ENCODE results near the gene TRPM4.
"Not testable (repeated sequence)": the region's sequence is repeated elsewhere in the genome, so short reads cannot be mapped to it uniquely, and the experiment has no call there.

TRPM4 gene

DNA sequence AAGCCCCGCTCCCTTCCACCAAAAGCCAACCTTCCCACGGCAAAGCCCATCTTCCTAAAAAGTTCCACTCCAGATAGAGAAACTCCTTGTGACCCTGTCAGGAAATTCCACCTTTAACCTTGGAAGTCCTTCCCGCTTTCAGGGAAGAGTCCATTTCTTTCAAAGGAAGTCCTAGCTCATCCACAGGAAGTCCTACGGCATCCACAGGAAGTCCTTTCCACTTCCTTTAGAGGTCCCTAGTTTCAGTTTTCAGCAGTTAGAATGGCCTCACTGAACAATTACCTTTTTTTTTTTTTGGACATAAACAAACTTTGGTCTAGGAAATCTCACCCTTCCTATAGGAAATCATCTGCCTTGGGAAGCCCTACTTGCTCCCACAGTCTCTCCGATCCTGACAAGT is 31.7 kb downstream of the TRPM4 start:
- DNase-seq (ENCODE audit: low read depth in 2 of 2): no peak

- no peak for DNase-seq (ENCODE audit: low read depth in 2 of 2)
These were observed 33.2 kb downstream of the TRPM4 start for GRCh38 chr19:49190781-49191180.

- DNase-seq (ENCODE audit: low read depth in 2 of 2): no peak
These were observed 36.3 kb downstream of the TRPM4 start for GRCh38 chr19:49193822-49194394.

GRCh38 chr19:49194408-49194807 is 36.8 kb downstream of the TRPM4 start:
- DNase-seq (ENCODE audit: low read depth in 2 of 2): no peak

DNA sequence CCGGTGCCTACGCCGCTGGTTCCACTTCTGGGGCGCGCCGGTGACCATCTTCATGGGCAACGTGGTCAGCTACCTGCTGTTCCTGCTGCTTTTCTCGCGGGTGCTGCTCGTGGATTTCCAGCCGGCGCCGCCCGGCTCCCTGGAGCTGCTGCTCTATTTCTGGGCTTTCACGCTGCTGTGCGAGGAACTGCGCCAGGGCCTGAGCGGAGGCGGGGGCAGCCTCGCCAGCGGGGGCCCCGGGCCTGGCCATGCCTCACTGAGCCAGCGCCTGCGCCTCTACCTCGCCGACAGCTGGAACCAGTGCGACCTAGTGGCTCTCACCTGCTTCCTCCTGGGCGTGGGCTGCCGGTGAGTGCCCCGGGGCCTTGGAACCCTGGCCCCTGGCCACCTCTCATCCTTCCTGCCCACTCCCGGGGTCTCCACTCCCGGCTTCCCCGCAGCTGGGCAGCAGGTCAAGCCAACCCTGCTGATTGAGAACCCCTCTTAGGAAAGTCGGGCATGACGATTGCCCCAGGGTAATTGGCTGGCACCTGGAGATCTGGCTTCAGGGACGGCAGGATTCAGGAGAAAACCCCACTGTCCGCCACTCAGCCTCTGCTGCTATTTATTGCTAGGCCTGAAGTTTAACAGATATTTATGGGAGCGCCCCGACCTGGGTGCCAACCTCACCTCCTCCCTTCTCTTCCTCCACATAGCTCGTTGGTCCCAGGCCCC is 39.1 kb downstream of the TRPM4 start:
- no peak for DNase-seq (ENCODE audit: low read depth in 2 of 2)

DNA sequence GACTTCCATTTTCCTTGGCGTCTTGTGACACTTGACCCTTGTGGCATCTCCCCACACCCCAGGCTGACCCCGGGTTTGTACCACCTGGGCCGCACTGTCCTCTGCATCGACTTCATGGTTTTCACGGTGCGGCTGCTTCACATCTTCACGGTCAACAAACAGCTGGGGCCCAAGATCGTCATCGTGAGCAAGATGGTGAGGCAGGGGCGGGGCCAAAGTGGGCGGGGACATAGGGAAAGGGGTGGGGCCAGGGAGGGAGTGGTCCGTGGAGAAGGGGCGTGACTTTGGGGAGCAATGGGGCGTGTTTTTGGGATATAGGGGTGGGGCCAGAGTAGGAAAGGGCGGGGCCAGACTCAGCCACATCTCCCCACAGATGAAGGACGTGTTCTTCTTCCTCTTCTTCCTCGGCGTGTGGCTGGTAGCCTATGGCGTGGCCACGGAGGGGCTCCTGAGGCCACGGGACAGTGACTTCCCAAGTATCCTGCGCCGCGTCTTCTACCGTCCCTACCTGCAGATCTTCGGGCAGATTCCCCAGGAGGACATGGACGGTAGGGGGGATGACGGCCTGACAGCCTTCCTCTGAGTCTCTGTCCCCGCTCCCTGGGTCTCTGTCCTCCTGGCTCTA is 42.8 kb downstream of the TRPM4 start:
- peak in 1 of 2 donors; percentile 8 for DNase-seq (ENCODE audit: low read depth in 2 of 2)

- no peak for DNase-seq (ENCODE audit: low read depth in 2 of 2)
These were observed 43.5 kb downstream of the TRPM4 start for GRCh38 chr19:49201042-49201441.

DNA sequence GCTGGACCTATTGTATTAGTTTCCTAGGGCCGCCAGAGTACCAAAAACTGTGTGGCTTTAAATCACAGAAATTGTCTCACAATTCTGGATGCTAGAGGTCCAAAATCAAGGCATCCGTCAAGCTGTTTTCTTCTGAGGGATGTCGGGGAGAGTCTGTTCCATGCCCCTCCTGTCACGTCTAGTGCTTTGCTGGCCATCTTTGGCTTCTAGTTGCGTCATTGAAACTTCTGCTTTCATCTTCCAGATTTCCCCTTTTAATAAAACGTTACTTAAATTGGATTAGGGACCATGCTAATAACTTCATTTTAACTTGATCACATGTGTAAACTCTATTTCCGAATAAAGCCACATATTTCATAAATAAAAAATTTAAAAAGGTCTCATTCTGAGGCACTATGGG is 47.5 kb downstream of the TRPM4 start:
- DNase-seq (ENCODE audit: low read depth in 2 of 2): no peak

- not testable (repeated sequence) for DNase-seq (ENCODE audit: low read depth in 2 of 2)
These were observed 51.9 kb downstream of the TRPM4 start for GRCh38 chr19:49209502-49209901.

DNA sequence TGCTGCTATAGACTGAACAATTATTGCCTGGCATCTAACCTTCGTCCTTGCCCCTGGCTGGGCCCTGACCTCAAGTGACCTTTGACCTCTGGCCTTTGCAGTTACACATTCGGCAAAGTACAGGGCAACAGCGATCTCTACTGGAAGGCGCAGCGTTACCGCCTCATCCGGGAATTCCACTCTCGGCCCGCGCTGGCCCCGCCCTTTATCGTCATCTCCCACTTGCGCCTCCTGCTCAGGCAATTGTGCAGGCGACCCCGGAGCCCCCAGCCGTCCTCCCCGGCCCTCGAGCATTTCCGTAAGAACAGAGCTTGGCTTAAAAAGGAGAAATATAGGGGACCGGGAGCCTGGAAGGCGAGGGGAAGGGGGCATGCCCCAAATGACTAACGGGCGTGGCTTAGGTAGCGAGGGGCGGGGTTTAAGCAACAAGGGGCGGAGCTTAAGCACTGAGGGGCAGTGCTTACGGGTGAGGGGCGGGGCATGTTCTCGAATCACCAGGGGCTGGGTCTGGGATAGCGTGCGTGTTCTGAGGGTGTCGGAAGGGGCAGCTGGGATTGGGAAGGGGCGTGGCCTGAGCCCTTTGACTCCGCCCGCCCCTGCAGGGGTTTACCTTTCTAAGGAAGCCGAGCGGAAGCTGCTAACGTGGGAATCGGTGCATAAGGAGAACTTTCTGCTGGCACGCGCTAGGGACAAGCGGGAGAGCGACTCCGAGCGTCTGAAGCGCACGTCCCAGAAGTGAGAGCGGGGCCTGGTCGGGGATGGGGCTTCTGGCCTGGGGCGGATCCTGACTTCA is 52.7 kb downstream of the TRPM4 start:
- DNase-seq (ENCODE audit: low read depth in 2 of 2): peak in 1 of 2 donors; percentile 22

GRCh38 chr19:49210901-49211451 is 53.4 kb downstream of the TRPM4 start:
- DNase-seq (ENCODE audit: low read depth in 2 of 2): no peak

DNA sequence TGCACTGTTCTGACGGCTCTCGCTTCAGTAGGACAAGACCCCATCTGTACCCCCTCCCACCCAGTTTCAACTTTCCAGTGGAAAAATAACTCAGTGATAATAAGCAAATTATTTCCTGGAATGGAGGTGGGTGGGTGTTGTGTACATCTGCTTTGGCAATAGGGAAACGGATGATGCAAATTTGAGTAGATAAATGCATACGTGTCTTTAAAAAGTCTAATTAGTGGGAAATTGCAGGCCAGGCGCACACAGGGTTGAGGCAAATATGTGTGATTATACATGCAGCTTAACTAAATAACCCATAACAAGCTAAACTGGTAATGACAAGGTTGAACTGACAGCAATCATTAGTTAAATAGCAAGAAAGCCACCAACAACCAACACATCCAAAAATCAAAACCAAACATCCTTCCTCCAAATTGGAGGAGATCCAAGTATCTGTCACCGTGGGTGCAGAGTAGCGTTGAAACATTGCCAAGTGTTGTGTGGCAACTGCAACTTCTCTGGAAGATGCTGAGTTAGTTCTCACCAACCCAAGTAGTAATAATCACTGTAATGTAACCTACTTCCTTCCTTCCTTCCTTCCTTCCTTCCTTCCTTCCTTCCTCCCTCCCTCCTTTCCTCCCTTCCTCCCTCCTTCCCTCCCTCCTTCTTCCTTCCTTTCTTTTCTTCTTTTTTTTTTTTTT is 54.6 kb downstream of the TRPM4 start:
- DNase-seq (ENCODE audit: low read depth in 2 of 2): no peak

DNA sequence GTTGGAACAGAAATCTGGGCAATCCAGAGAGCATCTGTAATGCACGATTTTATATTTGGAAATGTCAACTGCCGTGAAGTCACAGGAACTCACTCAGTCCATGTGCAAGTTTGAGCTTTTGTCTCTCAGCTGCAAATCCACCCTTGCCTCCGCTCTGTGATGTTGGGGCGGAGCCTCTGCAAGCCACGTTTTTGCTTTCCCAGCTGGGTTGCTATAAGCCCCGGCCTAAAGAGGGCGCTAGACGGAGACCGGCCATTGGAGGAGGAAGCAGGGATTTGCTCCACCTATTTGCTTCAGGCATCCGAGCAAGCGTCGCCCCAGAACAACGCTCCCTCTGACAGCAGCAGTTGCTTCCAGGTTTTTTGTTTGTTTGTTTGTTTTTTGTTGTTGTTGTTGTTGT is 56.2 kb downstream of the TRPM4 start:
- DNase-seq (ENCODE audit: low read depth in 2 of 2): no peak

GRCh38 chr19:49214701-49215100 is 57.1 kb downstream of the TRPM4 start:
- no peak for DNase-seq (ENCODE audit: low read depth in 2 of 2)

- DNase-seq (ENCODE audit: low read depth in 2 of 2): no peak
These were observed 58.5 kb downstream of the TRPM4 start for GRCh38 chr19:49216071-49216470.

DNA sequence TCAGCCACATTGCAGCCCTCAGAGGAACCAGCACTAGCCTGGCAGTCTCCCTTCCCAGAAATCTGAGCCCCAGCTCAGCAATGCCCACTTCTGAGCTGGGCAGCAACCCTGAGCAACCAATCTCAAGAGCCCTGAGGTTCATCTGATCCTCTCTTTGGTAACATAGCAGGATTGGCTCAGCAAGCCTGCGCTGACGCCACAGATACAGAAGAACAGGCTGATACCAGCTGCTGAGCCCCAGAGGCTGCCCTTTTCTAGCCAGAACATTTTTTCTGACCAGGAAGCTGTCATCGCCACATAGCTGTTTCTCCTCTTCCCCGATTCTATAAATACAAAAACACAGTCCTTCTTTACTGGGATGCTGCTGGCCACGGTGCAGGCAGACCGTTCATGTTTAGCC is 59.8 kb downstream of the TRPM4 start:
- DNase-seq (ENCODE audit: low read depth in 2 of 2): no peak

DNA sequence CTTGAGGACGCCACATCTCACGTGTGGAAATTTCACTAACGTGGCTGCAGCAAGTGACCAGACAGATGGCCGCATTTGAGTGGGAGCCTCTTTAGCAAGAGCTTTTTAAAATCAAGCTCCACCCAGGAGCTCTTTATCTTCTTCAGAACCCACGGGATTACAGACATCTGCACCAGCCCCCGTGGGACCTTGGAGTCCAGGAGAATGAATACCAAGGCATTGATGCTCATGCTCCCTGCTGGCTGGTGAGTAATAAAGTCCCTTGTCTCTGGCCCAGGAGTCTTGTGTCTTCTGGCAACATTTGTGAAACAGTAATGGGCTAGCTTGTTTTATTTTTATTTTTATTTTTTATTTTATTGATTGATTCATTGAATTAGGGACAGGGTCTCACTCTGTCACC is 64.4 kb downstream of the TRPM4 start:
- DNase-seq (ENCODE audit: low read depth in 2 of 2): no peak

GRCh38 chr19:49222528-49222927 is 64.9 kb downstream of the TRPM4 start:
- no peak for DNase-seq (ENCODE audit: low read depth in 2 of 2)

DNA sequence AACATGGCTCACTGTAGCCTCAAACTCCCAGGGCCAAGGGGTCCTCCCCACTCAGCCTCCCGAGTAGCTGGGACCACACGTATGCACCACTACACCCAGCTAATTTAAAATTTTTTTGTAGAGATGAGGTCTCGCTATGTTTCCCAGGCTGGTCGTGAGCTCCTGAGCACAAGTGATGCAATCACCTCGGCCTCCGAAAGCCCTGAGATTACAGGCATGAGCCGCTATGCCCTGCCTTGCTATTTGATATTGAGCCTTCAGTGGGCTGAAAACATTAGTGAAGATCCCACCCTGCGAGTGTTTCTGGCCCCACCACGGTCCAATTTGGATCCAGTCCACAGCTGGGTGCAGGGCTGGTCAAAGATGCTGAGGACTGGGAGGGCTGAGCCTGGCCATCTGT is 65.9 kb downstream of the TRPM4 start:
- DNase-seq (ENCODE audit: low read depth in 2 of 2): no peak

GRCh38 chr19:49224441-49224840 is 66.8 kb downstream of the TRPM4 start:
- not testable (repeated sequence) for DNase-seq (ENCODE audit: low read depth in 2 of 2)

- DNase-seq (ENCODE audit: low read depth in 2 of 2): no peak
These were observed 67.3 kb downstream of the TRPM4 start for GRCh38 chr19:49224879-49225278.

- no peak for DNase-seq (ENCODE audit: low read depth in 2 of 2)
These were observed 71.8 kb downstream of the TRPM4 start for GRCh38 chr19:49229416-49229815.

Measured in activated CD4-positive, alpha-beta T cell treated with anti-CD3 and anti-CD28 coated beads for 24 hours (primary cell).